Aorta (tissue), 5 donors: ENCODE results near the gene TCF7. TPM values are rescaled to one million over a fixed set of nuclear protein-coding genes. Genes with fewer than 3 reads are reported as not detected.

Experiments
- ATAC-seq: fragments of 200-7000 bp; cut with Tn5 transposase; one replicate; pipeline ENCODE4 v1.9.1; 2022; ENCODE audit warnings: moderate library complexity; ENCODE audit not compliant: low FRiP score
- DNase-seq, 2 donors: peaks; one replicate each; pipeline ENCODE4 v3.0.0-alpha.2; 2020
- H3K27ac ChIP-seq, 2 donors: one replicate each; pipeline ENCODE4 v1.5.1; 2013; ENCODE audit warnings: low read length in 2 of 2, mild to moderate bottlenecking in 2 of 2, moderate library complexity in 2 of 2, control low read depth in 1 of 2, inconsistent platforms in 1 of 2, low read depth in 1 of 2
- H3K27me3 ChIP-seq, 2 donors: one replicate each; pipeline ENCODE4 v1.6.1; 2013; ENCODE audit warnings: control low read depth in 1 of 2, low read length in 1 of 2, mild to moderate bottlenecking in 1 of 2, moderate library complexity in 1 of 2; ENCODE audit not compliant: insufficient read depth in 2 of 2, control insufficient read depth in 1 of 2
- H3K36me3 ChIP-seq, 2 donors: one replicate each; pipeline ENCODE4 v1.6.1; 2013; ENCODE audit warnings: control low read depth in 1 of 2, low read length in 1 of 2, mild to moderate bottlenecking in 1 of 2; ENCODE audit not compliant: insufficient read depth in 2 of 2, control insufficient read depth in 1 of 2
- H3K4me1 ChIP-seq, 2 donors: one replicate each; pipeline ENCODE4 v1.6.1; 2013; ENCODE audit warnings: low read length in 2 of 2, control low read depth in 1 of 2, mild to moderate bottlenecking in 1 of 2, moderate library complexity in 1 of 2; ENCODE audit not compliant: insufficient read depth in 2 of 2, control insufficient read depth in 1 of 2
- H3K4me3 ChIP-seq, 2 donors: one replicate each; pipeline ENCODE4 v1.5.1; 2013; ENCODE audit warnings: low read length in 2 of 2, control low read depth in 1 of 2, mild to moderate bottlenecking in 1 of 2
- H3K9me3 ChIP-seq: one replicate; pipeline ENCODE4 v1.6.1; 2013; ENCODE audit warnings: mild to moderate bottlenecking, low read length; ENCODE audit not compliant: control insufficient read depth
- whole genome bisulfite sequencing, 2 donors: extraction: QIAGEN DNeasy Blood & Tissue Kit; methylation state at CpG; one replicate each; pipeline ENCODE4 v1.1.7; 2013; 5-methylcytosine and 5-hydroxymethylcytosine counted together
- intact Hi-C, 2 donors: fragments of 100-400 bp; cut with DNase I; formaldehyde crosslinking; loops; one replicate each; pipeline versions ENCODE4 v1.14.2 to v1.15.0; 2022
- polyA plus RNA-seq, 2 donors: library from polyadenylated mRNA; stranded (reverse); fragments of 200-250 nt; gene quantifications; one replicate each; pipeline ENCODE4 v1.2.3, GENCODE V29; 2013
- total RNA-seq, 2 donors: library from RNA; stranded (reverse); fragmentation: NEBNext Ultra II Directional; extraction: Animal tissue kit (Norgen Biotek cat#: 25700); gene quantifications; one replicate each; pipeline ENCODE4 v1.2.1, GENCODE V29; 2021
- donor health status: healthy with polysubstance abuse.
- donor health status: Bipolar disorder and iron deficiency.
- donor health status: DM: no; HTN: no; CAD: no.
- donor health status: DM: no; HTN: no; CAD: no.
- donor health status: DM: yes; HTN: yes; CAD: no.

TCF7 gene
- total and polyA plus RNA-seq, 4 donors, result 0.54 to 4.4 (median 2.2) TPM

DNA sequence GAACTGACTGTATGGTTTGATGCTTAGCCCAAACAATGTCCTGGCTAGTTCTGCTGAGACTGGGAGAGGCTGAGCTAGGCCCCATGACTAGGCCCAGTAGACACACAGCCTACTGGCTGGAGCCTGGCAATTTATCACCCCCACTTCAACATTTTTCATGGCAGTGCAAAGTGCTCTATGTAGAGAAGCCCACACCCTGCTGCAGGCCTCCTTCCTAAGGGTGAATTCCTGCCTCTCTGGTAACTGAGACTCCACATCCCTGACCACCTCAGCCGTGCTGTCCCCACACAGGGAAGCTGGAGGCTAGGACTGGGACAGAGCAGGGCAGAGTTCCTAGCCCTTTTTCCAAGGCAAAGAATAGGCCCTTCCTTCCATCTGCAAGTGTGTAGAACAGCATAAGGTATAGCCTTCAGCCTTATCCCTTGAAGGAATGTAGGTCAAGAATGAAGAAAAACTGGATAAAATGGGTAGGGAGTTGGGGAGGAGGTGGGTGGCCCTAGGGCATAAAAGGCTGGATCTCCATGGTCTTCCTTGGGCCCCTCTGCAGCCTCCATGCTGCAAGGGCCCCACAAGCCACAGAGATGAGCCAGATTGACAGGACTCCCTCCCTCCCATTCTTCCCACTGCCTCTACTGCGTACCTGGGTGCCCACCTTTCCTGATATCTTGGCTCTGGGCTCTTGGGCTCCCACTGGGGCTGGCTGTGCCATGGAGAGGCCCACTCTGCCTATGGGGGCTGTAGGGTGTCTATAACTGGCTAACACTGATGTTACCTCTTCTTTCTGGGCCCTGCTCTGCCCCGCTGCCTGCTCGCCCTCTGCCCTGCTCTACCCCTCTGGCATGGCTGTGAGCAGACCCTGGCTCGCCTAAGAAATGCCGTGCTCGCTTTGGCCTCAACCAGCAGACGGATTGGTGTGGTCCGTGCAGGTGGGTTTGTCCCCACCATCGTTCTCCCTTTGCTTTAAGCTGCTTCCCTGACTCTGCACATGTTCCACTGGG is 29.8 kb downstream of the TCF7 start:
- Histone ChIP-seq H3K27ac (no peak overlapping the region), H3K36me3 (peaks cover 0 to 1% of the 10 kb centered on the region in 2 donors), H3K27me3 (no peaks in the 10 kb centered on the region), H3K9me3 (no peaks in the 10 kb centered on the region), H3K4me1 (no peaks in the 10 kb centered on the region), H3K4me3 (no peak overlapping the region)
- ATAC-seq, result no peak
- WGBS, 2 donors, result 92 to 97% methylated on average over 10 of the region's 10 CpGs
- peak in 1 of 2 donors; percentile 47 for DNase-seq
- intact Hi-C loops, result loop anchor here (5.0 to 10.0 kb wide), 2 partner anchors 42 to 1029 kb away; no protein-coding TSS in a partner anchor

DNA sequence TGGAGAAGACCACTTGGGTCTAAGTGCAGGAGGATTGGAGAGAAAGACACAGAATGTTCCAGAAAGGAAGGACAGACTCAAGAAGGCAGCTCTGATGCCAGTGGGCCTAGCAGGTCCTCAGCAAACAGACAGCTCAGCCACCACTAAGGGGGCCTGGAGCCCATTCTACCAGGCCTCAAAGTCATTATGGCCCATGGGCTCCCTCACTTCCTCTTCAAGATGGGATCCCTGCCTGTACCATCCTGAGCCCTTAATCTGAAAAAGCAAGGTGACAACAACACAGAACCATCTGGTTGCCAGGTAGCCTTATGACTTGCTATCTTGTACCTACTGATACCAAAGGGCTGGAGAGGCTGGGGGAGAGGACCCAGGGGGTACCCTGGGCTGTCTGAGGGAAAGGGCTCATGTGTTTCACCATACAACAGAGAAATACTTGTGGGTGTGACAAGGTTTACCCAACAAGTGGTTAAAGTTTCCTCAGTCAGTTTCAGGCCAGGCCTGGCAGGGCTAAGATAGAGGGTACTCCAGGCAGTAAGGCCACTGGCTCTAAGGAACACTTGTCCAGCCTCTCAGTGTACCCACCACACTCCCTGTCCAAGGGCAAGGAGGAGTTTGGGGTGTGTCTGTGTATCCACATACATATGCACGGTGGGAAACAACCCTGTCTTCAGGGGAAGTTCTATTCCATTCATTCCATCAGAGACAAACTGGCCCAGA is 30.7 kb downstream of the TCF7 start:
- ATAC-seq (no peak), DNase-seq (no peak)
- H3K27me3 ChIP-seq, result no peaks in the 10 kb centered on the region
- H3K4me3 ChIP-seq, result no peak overlapping the region
- H3K9me3 ChIP-seq, result no peaks in the 10 kb centered on the region
- H3K4me1 ChIP-seq, result no peaks in the 10 kb centered on the region
- WGBS, 2 donors, result 62 to 76% methylated on average over 1 of the region's 1 CpG
- peaks cover 0 to 6% of the 10 kb centered on the region in 2 donors for H3K36me3 ChIP-seq
- H3K27ac ChIP-seq, result no peak overlapping the region
- intact Hi-C loops, result loop anchor here in 1 of 2 donors (10.0 kb wide), 1 partner anchor 1030 kb away; no protein-coding TSS in a partner anchor

DNA sequence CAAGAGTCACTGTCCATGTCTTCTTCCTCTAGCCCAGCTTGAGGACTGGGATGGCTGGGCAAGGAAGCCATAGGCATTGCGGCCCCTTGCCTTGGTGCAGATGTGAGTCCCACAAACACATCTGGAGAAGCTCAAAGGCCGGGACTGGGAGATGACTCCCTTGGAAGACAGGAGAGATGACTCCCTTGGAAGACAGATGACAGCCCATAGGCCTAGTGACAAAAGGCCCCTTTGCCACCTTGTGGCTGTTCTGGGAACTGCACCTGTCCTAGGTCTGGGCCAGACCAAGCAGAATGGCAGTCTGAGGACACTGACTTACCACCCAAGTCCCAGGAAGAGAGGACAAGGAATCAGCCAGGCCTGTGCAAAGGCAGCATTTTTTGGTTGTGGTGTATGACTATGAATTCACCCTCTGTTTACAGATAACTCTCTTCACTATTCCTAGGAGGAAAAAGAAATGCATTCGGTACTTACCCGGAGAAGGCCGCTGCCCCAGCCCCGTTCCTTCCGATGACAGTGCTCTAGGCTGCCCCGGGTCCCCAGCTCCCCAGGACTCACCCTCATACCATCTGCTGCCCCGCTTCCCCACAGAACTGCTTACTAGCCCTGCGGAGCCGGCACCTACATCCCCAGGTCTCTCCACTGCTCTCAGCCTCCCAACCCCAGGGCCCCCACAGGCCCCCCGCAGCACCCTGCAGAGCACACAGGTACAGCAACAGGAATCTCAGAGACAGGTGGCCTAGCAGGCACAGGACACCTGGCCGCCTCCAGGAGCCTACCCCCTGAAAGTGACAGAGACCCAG is 31.5 kb downstream of the TCF7 start:
- Histone ChIP-seq H3K27me3 (no peaks in the 10 kb centered on the region), H3K9me3 (no peaks in the 10 kb centered on the region), H3K27ac (no peak overlapping the region), H3K4me1 (no peaks in the 10 kb centered on the region), H3K36me3 (peaks cover 3 to 6% of the 10 kb centered on the region in 2 donors), H3K4me3 (no peak overlapping the region)
- WGBS, 2 donors, result 86 to 88% methylated on average over 13 of the region's 13 CpGs
- DNase-seq (peak; percentile 82 to 91), ATAC-seq (peak; percentile 77)
- intact Hi-C loops, result loop anchor here in 1 of 2 donors (10.0 kb wide), 1 partner anchor 1031 kb away; no protein-coding TSS in a partner anchor

DNA sequence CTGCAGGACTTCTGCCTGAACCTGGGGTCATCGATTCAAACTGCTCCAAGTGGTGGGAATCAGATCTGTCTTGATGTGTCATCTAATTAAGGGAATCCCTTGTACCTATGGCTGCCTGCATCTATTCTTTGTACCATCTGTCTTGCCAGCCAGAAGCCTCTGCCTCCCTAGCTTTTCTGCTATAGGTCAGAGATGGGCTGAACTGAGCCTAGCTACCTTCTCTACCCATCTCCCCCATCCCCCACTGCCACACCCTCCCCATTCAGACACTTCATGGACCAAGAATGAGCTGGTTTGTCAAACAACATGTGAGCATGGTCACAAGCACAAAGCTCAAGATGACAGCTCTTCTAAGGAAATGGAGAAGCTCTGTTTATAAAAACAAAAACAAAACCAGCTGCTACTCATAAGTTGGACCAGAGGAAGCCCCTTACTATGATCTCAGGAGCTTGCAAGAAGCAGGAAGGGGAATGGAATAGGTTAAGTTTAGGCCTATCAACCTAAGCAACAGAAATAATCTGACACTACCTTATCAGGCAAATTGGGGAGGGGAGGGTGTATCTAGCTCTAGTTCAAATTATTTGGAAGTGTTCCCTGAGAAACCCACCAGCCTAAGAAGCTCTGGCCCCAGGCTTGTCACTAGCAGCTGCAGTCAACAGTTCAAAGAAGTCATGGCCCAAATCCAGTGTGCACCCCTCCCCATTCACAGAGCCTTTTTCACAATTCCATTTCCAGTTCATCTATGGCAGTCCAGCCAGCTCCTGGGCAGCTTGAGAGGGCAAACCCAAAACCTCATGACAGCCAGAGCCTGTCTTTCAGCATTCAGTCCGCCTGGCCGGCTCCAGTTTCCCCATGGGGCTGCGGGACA is 32.4 kb downstream of the TCF7 start:
- ATAC-seq (no peak), DNase-seq (no peak)
- 82 to 87% methylated on average over 4 of the region's 4 CpGs for WGBS, 2 donors
- Histone ChIP-seq H3K27me3 (no peaks in the 10 kb centered on the region), H3K9me3 (no peaks in the 10 kb centered on the region), H3K4me1 (no peaks in the 10 kb centered on the region), H3K36me3 (peaks cover 6 to 9% of the 10 kb centered on the region in 2 donors), H3K4me3 (no peak overlapping the region), H3K27ac (no peak overlapping the region)
- intact Hi-C loops, result loop anchor here in 1 of 2 donors (10.0 kb wide), 1 partner anchor 1032 kb away; no protein-coding TSS in a partner anchor

DNA sequence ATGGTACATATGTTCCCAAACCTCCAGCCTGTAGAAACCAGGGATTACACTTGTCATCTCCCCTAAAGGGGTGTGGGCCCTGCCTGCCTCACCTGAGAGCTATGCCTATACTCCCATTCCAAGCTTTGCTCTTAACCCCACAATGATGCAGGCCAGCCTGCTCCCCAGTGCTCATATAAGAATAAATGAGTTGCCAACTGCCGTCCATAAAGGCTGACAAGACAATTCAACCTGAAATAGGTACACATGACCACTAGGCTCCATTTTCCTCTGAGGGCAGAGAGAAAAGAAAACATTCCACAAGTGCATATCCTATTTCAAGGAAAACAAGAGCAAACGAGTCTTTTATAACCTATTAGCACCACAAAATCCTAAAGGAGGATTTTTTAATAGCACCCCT is 33.8 kb downstream of the TCF7 start:
- intact Hi-C loops, result loop anchor here in 1 of 2 donors (10.0 kb wide), 1 partner anchor 1034 kb away; no protein-coding TSS in a partner anchor
- peaks cover 7 to 9% of the 10 kb centered on the region in 2 donors for H3K36me3 ChIP-seq
- no peak for ATAC-seq
- H3K27ac ChIP-seq, result no peak overlapping the region
- H3K27me3 ChIP-seq, result no peaks in the 10 kb centered on the region
- H3K4me3 ChIP-seq, result no peak overlapping the region
- no peaks in the 10 kb centered on the region for H3K4me1 ChIP-seq
- no peak for DNase-seq
- WGBS, 2 donors, result 24 to 31% methylated on average over 2 of the region's 2 CpGs
- H3K9me3 ChIP-seq, result no peaks in the 10 kb centered on the region

DNA sequence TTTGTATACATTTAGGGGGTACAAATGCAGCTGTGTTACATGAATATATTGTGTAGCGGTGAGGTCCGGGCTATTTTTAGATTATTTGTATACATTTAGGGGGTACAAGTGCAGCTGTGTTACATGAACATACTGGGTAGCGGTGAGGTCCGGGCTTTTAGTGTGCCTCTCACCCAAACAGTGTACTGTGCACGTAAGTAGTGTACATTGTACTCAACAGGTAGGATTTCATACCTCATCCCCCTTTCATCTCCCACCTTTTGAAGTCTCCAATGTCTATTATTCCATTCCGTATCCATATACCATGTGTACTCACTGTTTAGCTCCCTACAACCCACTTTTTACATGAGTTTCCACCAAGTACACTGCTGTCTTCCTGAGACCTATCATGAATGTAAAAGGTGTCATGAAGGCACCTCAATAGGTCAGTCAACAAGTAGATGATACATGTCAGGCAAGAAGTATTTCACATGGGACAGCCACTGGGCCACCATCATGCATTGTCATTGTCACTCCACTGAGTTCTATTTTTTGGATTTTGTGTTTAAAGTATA is 34.6 kb downstream of the TCF7 start:
- no peaks in the 10 kb centered on the region for H3K4me1 ChIP-seq
- no peaks in the 10 kb centered on the region for H3K27me3 ChIP-seq

DNA sequence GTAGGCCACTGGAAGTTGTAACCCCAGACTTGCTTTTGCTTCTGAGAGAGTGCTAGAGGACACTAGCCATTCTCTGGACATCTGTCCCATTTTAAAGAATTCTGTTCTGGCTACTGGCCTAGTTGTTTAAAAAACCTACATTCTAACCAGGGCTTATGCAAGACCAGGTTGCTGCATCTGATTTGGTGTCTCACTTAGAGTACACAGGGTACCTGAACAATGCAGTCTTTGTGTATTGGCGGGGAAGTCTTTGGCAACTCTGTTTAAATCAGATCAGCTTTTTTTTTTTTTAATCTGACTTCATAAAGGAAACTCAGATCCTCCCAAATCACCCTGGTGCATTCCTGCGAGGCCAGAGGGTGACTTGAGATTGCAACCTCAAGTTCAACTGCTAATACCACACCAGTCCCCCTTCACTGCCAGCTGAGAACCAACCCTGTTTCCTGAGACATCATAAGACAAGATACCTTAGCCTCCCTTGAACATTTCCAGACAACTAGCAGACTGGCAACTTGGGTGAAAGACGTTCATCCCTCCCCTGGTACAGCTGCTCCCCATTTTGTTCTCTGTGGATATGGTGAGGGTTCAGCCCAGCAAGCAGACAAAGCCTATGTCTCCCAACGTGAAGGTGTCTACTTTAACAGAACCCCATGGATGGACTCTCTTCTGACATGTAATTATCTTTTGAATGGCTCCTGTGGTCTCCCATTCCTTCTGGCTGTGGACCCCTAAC is 35.3 kb downstream of the TCF7 start:
- Histone ChIP-seq H3K27me3 (no peaks in the 10 kb centered on the region), H3K9me3 (no peaks in the 10 kb centered on the region), H3K4me1 (no peaks in the 10 kb centered on the region), H3K4me3 (no peak overlapping the region), H3K36me3 (peaks cover 9 to 12% of the 10 kb centered on the region in 2 donors), H3K27ac (no peak overlapping the region)
- WGBS, 2 donors, result 78 to 81% methylated on average over 4 of the region's 4 CpGs
- no peak for DNase-seq
- no peak for ATAC-seq
- intact Hi-C loops, result loop anchor here in 1 of 2 donors (10.0 kb wide), 1 partner anchor 1035 kb away; no protein-coding TSS in a partner anchor

More for the DNA sequence above, 34.6 kb downstream of the TCF7 start:
- 81 to 85% methylated on average over 6 of the region's 6 CpGs for WGBS, 2 donors
- Histone ChIP-seq H3K4me3 (no peak overlapping the region), H3K36me3 (peaks cover 9 to 12% of the 10 kb centered on the region in 2 donors), H3K27ac (no peak overlapping the region), H3K9me3 (no peaks in the 10 kb centered on the region)
- no peak for DNase-seq
- ATAC-seq, result no peak
- intact Hi-C loops, result loop anchor here in 1 of 2 donors (10.0 kb wide), 1 partner anchor 1034 kb away; no protein-coding TSS in a partner anchor
